Measurements from ENCODE around the gene GPR87. TPM values are rescaled to one million over a fixed set of nuclear protein-coding genes. Genes with fewer than 3 reads are reported as not detected.

Gene GPR87
- total and polyA plus RNA-seq, 7 experiments from 2014 or later = not detected

DNA sequence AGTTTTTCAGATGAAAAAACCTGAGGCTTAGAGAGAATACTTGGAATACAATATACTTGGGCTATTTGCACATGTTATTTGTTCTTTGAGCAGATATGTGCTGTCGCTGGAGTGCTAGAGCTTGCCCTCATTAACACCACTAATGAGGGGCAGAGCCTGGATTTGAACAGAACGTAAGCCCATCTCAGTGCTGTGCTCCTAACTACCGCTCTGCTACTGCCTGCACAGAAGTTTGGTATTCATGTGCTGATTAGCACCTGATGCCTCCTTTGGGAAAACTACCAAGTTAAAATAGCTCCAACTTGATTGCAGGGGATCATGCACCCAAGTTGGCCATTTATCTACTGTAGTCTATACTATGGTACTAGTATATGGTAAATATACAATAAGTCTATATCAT is 3.6 kb downstream of the GPR87 start:
- ATAC-seq (no peak), DNase-seq (no peak)
- intact Hi-C loops (cut with micrococcal nuclease) = no loop called here
- Histone ChIP-seq H3K27ac (ENCODE audit: low read depth, low read length) (no peak overlapping the region), H3K4me3 (ENCODE audit: low read length) (no peak overlapping the region), H3K36me3 (ENCODE audit: control insufficient read depth in 2 of 3, insufficient read depth in 3 of 3, low read length in 3 of 3) (no peaks in the 10 kb centered on the region), H3K27me3 (ENCODE audit: control insufficient read depth in 2 of 2, insufficient read depth in 2 of 2, low read length in 2 of 2) (no peaks in the 10 kb centered on the region), H3K4me1 (ENCODE audit: control insufficient read depth in 2 of 2, insufficient read depth in 2 of 2, low read length in 2 of 2) (no peaks in the 10 kb centered on the region), H3K9me3 (ENCODE audit: control insufficient read depth in 2 of 3, low read length in 3 of 3) (no peaks in the 10 kb centered on the region)
- H3K27ac Mint-ChIP-seq = no peak overlapping the region
- no peak overlapping the region for H3K4me3 Mint-ChIP-seq
- peaks cover 0 to 6% (median 4%) of the 10 kb centered on the region in 5 donors for H3K27me3 Mint-ChIP-seq
- no peaks in the 10 kb centered on the region for H3K36me3 Mint-ChIP-seq
- no peaks in the 10 kb centered on the region for H3K9me3 Mint-ChIP-seq
- peaks cover 0 to 9% (median 0%) of the 10 kb centered on the region in 7 donors for H3K4me1 Mint-ChIP-seq
- ChIA-PET POLR2A (no interaction called here), CTCF (interaction anchor here (0.9 kb wide), 1 partner anchor 9 kb away, joined by 3 read pairs; no protein-coding TSS in a partner anchor)

DNA sequence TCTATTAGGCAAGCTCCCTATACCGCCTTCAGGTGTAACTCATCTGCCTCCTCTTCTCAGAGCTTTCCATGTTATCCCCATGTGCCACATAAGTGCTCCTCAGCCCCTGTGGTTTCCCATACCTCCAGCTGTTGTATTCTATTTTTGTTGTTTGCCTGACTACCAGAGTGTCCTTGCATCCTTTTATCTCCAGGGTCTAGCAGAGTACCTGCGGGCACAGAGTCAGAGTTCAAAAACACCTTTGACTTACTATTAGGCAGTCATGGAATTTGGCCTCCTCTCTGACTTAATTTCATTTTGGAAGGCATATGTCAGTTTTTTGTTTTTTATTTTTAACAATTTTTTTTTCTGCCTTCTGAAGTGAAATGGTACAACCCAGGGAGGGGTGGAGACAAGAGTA is 7.1 kb downstream of the GPR87 start:
- Histone ChIP-seq H3K36me3 (ENCODE audit: control insufficient read depth in 2 of 3, insufficient read depth in 3 of 3, low read length in 3 of 3) (no peaks in the 10 kb centered on the region), H3K27ac (ENCODE audit: low read depth, low read length) (no peak overlapping the region), H3K4me1 (ENCODE audit: control insufficient read depth in 2 of 2, insufficient read depth in 2 of 2, low read length in 2 of 2) (peaks cover 0 to 11% of the 10 kb centered on the region in 2 donors), H3K4me3 (ENCODE audit: low read length) (no peak overlapping the region), H3K9me3 (ENCODE audit: control insufficient read depth in 2 of 3, low read length in 3 of 3) (no peaks in the 10 kb centered on the region), H3K27me3 (ENCODE audit: control insufficient read depth in 2 of 2, insufficient read depth in 2 of 2, low read length in 2 of 2) (no peaks in the 10 kb centered on the region)
- CTCF ChIA-PET = no interaction called here
- H3K4me1 Mint-ChIP-seq = peaks cover 0 to 14% (median 5%) of the 10 kb centered on the region in 7 donors
- intact Hi-C loops (cut with micrococcal nuclease) = no loop called here
- H3K4me3 Mint-ChIP-seq = no peak overlapping the region
- peaks cover 0 to 4% (median 0%) of the 10 kb centered on the region in 5 donors for H3K27me3 Mint-ChIP-seq
- H3K27ac Mint-ChIP-seq = no peak overlapping the region
- POLR2A ChIA-PET = no interaction called here
- no peaks in the 10 kb centered on the region for H3K9me3 Mint-ChIP-seq
- H3K36me3 Mint-ChIP-seq = no peaks in the 10 kb centered on the region
- no peak for ATAC-seq
- DNase-seq = no peak

DNA sequence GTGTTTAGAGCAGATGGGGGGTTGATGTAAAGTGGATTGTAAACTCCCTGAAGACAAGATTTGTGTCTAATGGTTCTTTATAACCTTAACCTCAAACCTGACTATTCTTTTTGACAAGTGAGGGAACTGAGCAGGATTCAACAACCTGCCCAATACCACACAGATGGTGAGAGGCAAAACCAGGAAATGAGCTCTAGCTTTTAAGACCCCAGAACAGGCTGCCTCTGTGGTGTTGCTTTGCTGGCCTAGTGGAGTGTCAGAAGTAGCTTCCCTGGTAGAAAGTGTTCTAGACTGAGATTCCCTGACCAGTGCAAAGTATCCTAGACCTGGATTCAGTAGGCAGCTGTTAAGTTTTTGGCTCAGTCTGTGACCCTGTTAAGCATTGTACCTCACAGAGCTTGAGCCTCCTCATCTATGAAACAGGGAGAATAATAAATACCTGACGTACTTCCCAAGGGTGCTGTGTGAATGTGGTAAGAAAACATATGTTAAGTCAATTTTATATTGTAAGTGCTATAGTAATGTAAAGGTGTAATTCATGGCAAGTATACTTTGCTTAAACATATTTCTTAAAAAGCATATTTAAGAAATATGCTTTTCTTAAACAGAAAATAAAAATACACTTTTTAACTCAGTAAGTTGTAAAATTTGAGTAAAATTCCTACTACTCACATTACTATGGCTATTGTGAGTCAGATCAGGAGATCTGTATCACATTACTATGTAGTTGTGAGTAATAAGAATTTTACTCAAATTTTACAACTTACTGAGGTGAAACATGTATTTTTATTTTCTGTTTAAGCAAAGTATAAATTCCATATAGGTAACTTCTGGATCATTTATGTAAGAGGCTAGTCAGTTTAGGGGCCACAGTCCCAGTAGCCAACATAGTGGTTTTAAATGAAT is 8.8 kb downstream of the GPR87 start:
- ATAC-seq (no peak), DNase-seq (no peak)
- ChIA-PET POLR2A (interaction anchor here (0.8 to 1.6 kb wide), 2 partner anchors 29 to 139 kb away, joined by 3 to 4 read pairs; no protein-coding TSS in a partner anchor), CTCF (interaction anchor here (0.6 to 0.7 kb wide), 2 partner anchors 11 kb away, joined by 3 read pairs; no protein-coding TSS in a partner anchor)
- H3K27me3 Mint-ChIP-seq = peaks cover 0 to 14% (median 6%) of the 10 kb centered on the region in 5 donors
- peaks cover 0 to 2% (median 0%) of the 10 kb centered on the region in 5 donors for H3K36me3 Mint-ChIP-seq
- Histone ChIP-seq H3K27ac (ENCODE audit: low read depth, low read length) (no peak overlapping the region), H3K27me3 (ENCODE audit: control insufficient read depth in 2 of 2, insufficient read depth in 2 of 2, low read length in 2 of 2) (no peaks in the 10 kb centered on the region), H3K9me3 (ENCODE audit: control insufficient read depth in 2 of 3, low read length in 3 of 3) (no peaks in the 10 kb centered on the region), H3K4me1 (ENCODE audit: control insufficient read depth in 2 of 2, insufficient read depth in 2 of 2, low read length in 2 of 2) (peaks cover 0 to 11% of the 10 kb centered on the region in 2 donors), H3K36me3 (ENCODE audit: control insufficient read depth in 2 of 3, insufficient read depth in 3 of 3, low read length in 3 of 3) (no peaks in the 10 kb centered on the region), H3K4me3 (ENCODE audit: low read length) (no peak overlapping the region)
- no peak overlapping the region for H3K27ac Mint-ChIP-seq
- no peak overlapping the region for H3K4me3 Mint-ChIP-seq
- intact Hi-C loops (cut with micrococcal nuclease) = no loop called here
- H3K9me3 Mint-ChIP-seq = no peaks in the 10 kb centered on the region
- H3K4me1 Mint-ChIP-seq = peaks cover 0 to 14% (median 5%) of the 10 kb centered on the region in 7 donors

DNA sequence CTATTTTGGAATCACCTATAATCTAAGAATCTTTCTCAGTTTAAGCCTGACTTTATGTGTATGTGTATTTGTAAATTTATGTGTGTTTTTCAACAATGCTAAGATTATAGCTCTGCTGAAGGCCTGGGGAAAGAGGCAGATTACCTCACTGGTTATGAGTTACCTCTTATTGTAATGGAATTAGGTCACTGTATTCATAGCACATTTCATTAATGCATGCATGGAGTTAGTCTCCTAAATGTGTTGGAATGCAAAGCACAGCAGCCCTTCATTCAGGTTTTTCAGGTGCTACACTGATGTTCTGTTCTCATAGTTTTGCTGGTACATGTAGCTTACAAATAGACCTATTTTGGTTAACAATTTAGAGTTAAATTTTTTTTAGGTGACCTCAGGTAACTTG is 9.5 kb downstream of the GPR87 start:
- no peak for DNase-seq
- POLR2A ChIA-PET = interaction anchor here (0.8 to 1.6 kb wide), 2 partner anchors 28 to 139 kb away, joined by 3 to 4 read pairs; no protein-coding TSS in a partner anchor
- no peak overlapping the region for H3K4me3 Mint-ChIP-seq
- peaks cover 0 to 14% (median 5%) of the 10 kb centered on the region in 7 donors for H3K4me1 Mint-ChIP-seq
- Histone ChIP-seq H3K27ac (ENCODE audit: low read depth, low read length) (no peak overlapping the region), H3K4me1 (ENCODE audit: control insufficient read depth in 2 of 2, insufficient read depth in 2 of 2, low read length in 2 of 2) (peaks cover 0 to 11% of the 10 kb centered on the region in 2 donors), H3K4me3 (ENCODE audit: low read length) (no peak overlapping the region), H3K9me3 (ENCODE audit: control insufficient read depth in 2 of 3, low read length in 3 of 3) (no peaks in the 10 kb centered on the region), H3K27me3 (ENCODE audit: control insufficient read depth in 2 of 2, insufficient read depth in 2 of 2, low read length in 2 of 2) (no peaks in the 10 kb centered on the region), H3K36me3 (ENCODE audit: control insufficient read depth in 2 of 3, insufficient read depth in 3 of 3, low read length in 3 of 3) (no peaks in the 10 kb centered on the region)
- CTCF ChIA-PET = no interaction called here
- peaks cover 0 to 2% (median 0%) of the 10 kb centered on the region in 5 donors for H3K36me3 Mint-ChIP-seq
- H3K9me3 Mint-ChIP-seq = no peaks in the 10 kb centered on the region
- H3K27me3 Mint-ChIP-seq = peaks cover 0 to 17% (median 10%) of the 10 kb centered on the region in 5 donors
- intact Hi-C loops (cut with micrococcal nuclease) = no loop called here
- no peak overlapping the region for H3K27ac Mint-ChIP-seq
- ATAC-seq = no peak

DNA sequence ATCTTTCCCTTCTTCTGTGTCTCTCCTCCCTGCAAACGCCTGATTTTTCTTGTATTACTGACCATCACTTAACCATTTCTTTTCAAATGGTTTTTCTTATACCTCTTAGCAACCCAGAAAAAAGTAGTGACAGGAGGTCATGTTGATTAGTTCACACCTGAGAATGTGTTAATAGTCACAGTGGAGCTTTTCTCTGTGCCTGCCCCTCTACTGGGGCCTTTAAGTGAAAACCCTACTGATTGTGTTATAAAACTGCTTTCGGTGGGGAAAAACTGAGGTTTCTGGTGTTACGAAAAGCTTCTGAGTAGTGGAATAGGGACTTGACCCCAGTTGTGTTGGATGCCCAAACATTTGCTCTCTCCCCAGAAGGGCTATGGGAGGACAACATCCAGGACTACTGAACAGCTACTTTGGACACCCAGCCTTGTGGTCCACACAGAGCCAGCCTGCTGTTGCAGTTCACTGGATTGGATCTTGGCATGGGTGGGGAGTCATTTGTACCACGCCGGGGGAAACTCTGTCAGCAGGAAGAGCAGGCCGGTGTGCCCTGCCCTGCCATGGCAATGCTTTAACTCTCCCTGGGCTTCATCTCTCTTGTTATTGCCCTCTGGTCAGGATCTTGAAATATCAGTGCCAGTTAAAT is 10.3 kb downstream of the GPR87 start:
- no peak overlapping the region for H3K27ac ChIP-seq (ENCODE audit: low read depth, low read length)
- peaks cover 0 to 17% (median 10%) of the 10 kb centered on the region in 5 donors for H3K27me3 Mint-ChIP-seq
- ChIA-PET POLR2A (no interaction called here), CTCF (no interaction called here)
- H3K4me1 ChIP-seq (ENCODE audit: control insufficient read depth in 2 of 2, insufficient read depth in 2 of 2, low read length in 2 of 2) = peaks cover 0 to 11% of the 10 kb centered on the region in 2 donors
- ATAC-seq (no peak), DNase-seq (no peak)
- H3K36me3 ChIP-seq (ENCODE audit: control insufficient read depth in 2 of 3, insufficient read depth in 3 of 3, low read length in 3 of 3) = no peaks in the 10 kb centered on the region
- peaks cover 0 to 2% of the 10 kb centered on the region in 2 donors for H3K27me3 ChIP-seq (ENCODE audit: control insufficient read depth in 2 of 2, insufficient read depth in 2 of 2, low read length in 2 of 2)
- H3K27ac Mint-ChIP-seq = no peak overlapping the region
- no peaks in the 10 kb centered on the region for H3K9me3 ChIP-seq (ENCODE audit: control insufficient read depth in 2 of 3, low read length in 3 of 3)
- no peaks in the 10 kb centered on the region for H3K9me3 Mint-ChIP-seq
- H3K4me1 Mint-ChIP-seq = peaks cover 0 to 19% (median 5%) of the 10 kb centered on the region in 7 donors
- intact Hi-C loops (cut with micrococcal nuclease) = no loop called here
- H3K4me3 ChIP-seq (ENCODE audit: low read length) = no peak overlapping the region
- H3K4me3 Mint-ChIP-seq = no peak overlapping the region
- H3K36me3 Mint-ChIP-seq = peaks cover 0 to 2% (median 0%) of the 10 kb centered on the region in 5 donors

DNA sequence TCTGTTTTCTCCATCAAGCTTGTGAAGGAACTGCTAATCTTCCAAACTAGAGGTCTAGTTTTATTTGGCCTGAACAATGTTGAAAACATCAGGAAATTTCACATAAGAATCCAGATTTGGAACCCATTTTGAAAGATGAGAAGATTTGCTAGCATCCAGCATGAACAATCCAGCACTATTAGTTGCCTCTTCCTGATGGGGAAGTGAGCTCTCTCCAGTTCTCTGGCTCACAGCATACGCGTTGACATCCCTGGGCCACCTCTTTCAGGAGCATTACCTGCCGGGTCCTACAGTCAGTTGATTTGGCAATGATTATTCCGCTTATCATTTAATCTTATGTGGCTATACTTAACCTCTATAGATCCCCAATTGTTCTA is 10.9 kb downstream of the GPR87 start:
- Mint-ChIP-seq H3K27ac (no peak overlapping the region), H3K36me3 (peaks cover 0 to 2% (median 0%) of the 10 kb centered on the region in 5 donors), H3K4me1 (peaks cover 0 to 22% (median 5%) of the 10 kb centered on the region in 7 donors), H3K27me3 (peaks cover 0 to 17% (median 10%) of the 10 kb centered on the region in 5 donors), H3K9me3 (no peaks in the 10 kb centered on the region), H3K4me3 (no peak overlapping the region)
- Histone ChIP-seq H3K4me3 (ENCODE audit: low read length) (no peak overlapping the region), H3K9me3 (ENCODE audit: control insufficient read depth in 2 of 3, low read length in 3 of 3) (no peaks in the 10 kb centered on the region), H3K36me3 (ENCODE audit: control insufficient read depth in 2 of 3, insufficient read depth in 3 of 3, low read length in 3 of 3) (no peaks in the 10 kb centered on the region), H3K27me3 (ENCODE audit: control insufficient read depth in 2 of 2, insufficient read depth in 2 of 2, low read length in 2 of 2) (peaks cover 0 to 2% of the 10 kb centered on the region in 2 donors), H3K27ac (ENCODE audit: low read depth, low read length) (no peak overlapping the region), H3K4me1 (ENCODE audit: control insufficient read depth in 2 of 2, insufficient read depth in 2 of 2, low read length in 2 of 2) (peaks cover 0 to 11% of the 10 kb centered on the region in 2 donors)
- DNase-seq = no peak
- no peak for ATAC-seq
- intact Hi-C loops (cut with micrococcal nuclease) = no loop called here
- ChIA-PET POLR2A (no interaction called here), CTCF (no interaction called here)
